MM.1S (cell line): ENCODE results near the gene ZNF219.

ENCODE experiments used
- DNase-seq: peaks from one replicate; pipeline ENCODE4 v3.0.0-alpha.2; 2015
- H2AFZ ChIP-seq: fragments of 300-600 bp; sonication (generic); 2 replicates; pipeline ENCODE4 v1.6.0; 2016; ENCODE audit warnings: antibody characterized with exemption, low read length
- H3F3A ChIP-seq: fragments of 300-600 bp; sonication (generic); 2 replicates; pipeline ENCODE4 v1.6.1; 2016; ENCODE audit warnings: mild to moderate bottlenecking, antibody characterized with exemption, low read length, moderate library complexity, mixed read lengths; ENCODE audit not compliant: insufficient read depth
- H3K27ac ChIP-seq: fragments of 300-600 bp; sonication (generic); 2 replicates; pipeline ENCODE4 v1.5.1; 2016; ENCODE audit warnings: mild to moderate bottlenecking, low read length
- H3K27me3 ChIP-seq: fragments of 300-600 bp; sonication (generic); replicated peaks from 2 replicates; pipeline ENCODE4 v1.6.0; 2016; ENCODE audit warnings: low read length; ENCODE audit not compliant: insufficient read depth
- H3K36me3 ChIP-seq: fragments of 300-600 bp; sonication (generic); replicated peaks from 2 replicates; pipeline ENCODE4 v1.6.1; 2016; ENCODE audit warnings: mild to moderate bottlenecking, low read length, mixed read lengths; ENCODE audit not compliant: insufficient read depth
- H3K4me1 ChIP-seq: fragments of 300-600 bp; sonication (generic); 2 replicates; pipeline ENCODE4 v1.6.1; 2016; ENCODE audit warnings: low read length, mixed read lengths
- H3K4me2 ChIP-seq: fragments of 300-600 bp; sonication (generic); 2 replicates; pipeline ENCODE4 v1.6.0; 2016; ENCODE audit warnings: low read depth, low read length
- H3K4me3 ChIP-seq: fragments of 300-600 bp; sonication (generic); 2 replicates; pipeline ENCODE4 v1.5.1; 2016; ENCODE audit warnings: low read length, mixed read lengths
- H3K79me2 ChIP-seq: fragments of 300-600 bp; sonication (generic); 2 replicates; pipeline ENCODE4 v1.6.1; 2016; ENCODE audit warnings: mixed run types, low read length, mixed read lengths
- H3K9ac ChIP-seq: fragments of 300-600 bp; sonication (generic); 2 replicates; pipeline ENCODE4 v1.6.1; 2016; ENCODE audit warnings: low read length, mixed read lengths
- H3K9me2 ChIP-seq: fragments of 300-600 bp; sonication (generic); replicated peaks from 2 replicates; pipeline ENCODE4 v1.6.1; 2016; ENCODE audit warnings: mild to moderate bottlenecking, low read length, mixed read lengths; ENCODE audit not compliant: insufficient read depth
- H3K9me3 ChIP-seq: fragments of 300-600 bp; sonication (generic); replicated peaks from 2 replicates; pipeline ENCODE4 v1.6.1; 2016; ENCODE audit warnings: mild to moderate bottlenecking, low read length, mixed read lengths; ENCODE audit not compliant: insufficient read depth
- H4K20me1 ChIP-seq: fragments of 300-600 bp; sonication (generic); 2 replicates; pipeline ENCODE4 v1.6.1; 2016; ENCODE audit warnings: mild to moderate bottlenecking, low read length, moderate library complexity, mixed read lengths; ENCODE audit not compliant: insufficient read depth
- EZH2 ChIP-seq: fragments of 300-600 bp; sonication (generic); optimal IDR thresholded peaks from 2 replicates; pipeline ENCODE3; 2017; ENCODE audit warnings: low read depth, mild to moderate bottlenecking, antibody characterized with exemption, low read length, mixed read lengths
- EZH2phosphoT487 ChIP-seq: fragments of 300-600 bp; sonication (generic); IDR thresholded peaks from 2 replicates; pipeline ENCODE4 v1.6.1; 2018; ENCODE audit warnings: antibody characterized with exemption, low read length
- TF ChIP-seq, protein P1 (sequence below): fragments of 300-600 bp; sonication (generic); IDR thresholded peaks from 2 replicates; pipeline ENCODE4 v1.5.1; 2016; ENCODE audit warnings: antibody characterized with exemption, low read length, mixed read lengths

ZNF219 gene

DNA sequence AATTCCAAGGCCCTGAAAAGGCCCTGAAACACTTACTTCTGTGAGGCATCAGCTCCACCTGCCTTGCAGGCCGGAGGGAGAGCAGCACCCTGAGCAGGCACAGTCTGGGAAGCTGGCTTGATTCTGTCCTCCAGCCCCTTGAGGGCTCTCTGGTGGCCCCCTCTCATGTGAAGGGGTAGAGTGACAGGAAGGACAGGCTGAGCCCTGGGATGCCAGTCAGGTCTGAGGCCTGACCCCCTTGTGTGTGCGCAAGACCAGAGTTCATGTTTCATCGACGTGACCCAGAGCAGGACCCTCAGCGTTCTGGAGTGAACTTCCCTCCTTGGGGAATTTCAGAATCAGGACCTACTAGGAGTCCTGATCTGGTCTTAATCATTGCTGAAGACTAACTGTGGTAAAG lies 39.6 kb downstream of the ZNF219 start:
- Histone ChIP-seq H3K9me2 (no peaks in the 10 kb centered on the region), H3F3A (no peaks in the 10 kb centered on the region), H3K79me2 (no peaks in the 10 kb centered on the region), H3K36me3 (no peaks in the 10 kb centered on the region), H3K9me3 (no peaks in the 10 kb centered on the region), H2AFZ (no peak overlapping the region), H3K4me2 (no peak overlapping the region), H3K4me1 (no peaks in the 10 kb centered on the region), H3K4me3 (no peak overlapping the region), H4K20me1 (no peaks in the 10 kb centered on the region), H3K27ac (no peak overlapping the region), H3K9ac (no peak overlapping the region), H3K27me3 (no peaks in the 10 kb centered on the region)
- TF ChIP-seq EZH2 (no peak), EZH2phosphoT487 (no peak)
- TF ChIP-seq, protein P1, sequence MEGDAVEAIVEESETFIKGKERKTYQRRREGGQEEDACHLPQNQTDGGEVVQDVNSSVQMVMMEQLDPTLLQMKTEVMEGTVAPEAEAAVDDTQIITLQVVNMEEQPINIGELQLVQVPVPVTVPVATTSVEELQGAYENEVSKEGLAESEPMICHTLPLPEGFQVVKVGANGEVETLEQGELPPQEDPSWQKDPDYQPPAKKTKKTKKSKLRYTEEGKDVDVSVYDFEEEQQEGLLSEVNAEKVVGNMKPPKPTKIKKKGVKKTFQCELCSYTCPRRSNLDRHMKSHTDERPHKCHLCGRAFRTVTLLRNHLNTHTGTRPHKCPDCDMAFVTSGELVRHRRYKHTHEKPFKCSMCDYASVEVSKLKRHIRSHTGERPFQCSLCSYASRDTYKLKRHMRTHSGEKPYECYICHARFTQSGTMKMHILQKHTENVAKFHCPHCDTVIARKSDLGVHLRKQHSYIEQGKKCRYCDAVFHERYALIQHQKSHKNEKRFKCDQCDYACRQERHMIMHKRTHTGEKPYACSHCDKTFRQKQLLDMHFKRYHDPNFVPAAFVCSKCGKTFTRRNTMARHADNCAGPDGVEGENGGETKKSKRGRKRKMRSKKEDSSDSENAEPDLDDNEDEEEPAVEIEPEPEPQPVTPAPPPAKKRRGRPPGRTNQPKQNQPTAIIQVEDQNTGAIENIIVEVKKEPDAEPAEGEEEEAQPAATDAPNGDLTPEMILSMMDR = no peak
- DNase-seq = no peak

DNA sequence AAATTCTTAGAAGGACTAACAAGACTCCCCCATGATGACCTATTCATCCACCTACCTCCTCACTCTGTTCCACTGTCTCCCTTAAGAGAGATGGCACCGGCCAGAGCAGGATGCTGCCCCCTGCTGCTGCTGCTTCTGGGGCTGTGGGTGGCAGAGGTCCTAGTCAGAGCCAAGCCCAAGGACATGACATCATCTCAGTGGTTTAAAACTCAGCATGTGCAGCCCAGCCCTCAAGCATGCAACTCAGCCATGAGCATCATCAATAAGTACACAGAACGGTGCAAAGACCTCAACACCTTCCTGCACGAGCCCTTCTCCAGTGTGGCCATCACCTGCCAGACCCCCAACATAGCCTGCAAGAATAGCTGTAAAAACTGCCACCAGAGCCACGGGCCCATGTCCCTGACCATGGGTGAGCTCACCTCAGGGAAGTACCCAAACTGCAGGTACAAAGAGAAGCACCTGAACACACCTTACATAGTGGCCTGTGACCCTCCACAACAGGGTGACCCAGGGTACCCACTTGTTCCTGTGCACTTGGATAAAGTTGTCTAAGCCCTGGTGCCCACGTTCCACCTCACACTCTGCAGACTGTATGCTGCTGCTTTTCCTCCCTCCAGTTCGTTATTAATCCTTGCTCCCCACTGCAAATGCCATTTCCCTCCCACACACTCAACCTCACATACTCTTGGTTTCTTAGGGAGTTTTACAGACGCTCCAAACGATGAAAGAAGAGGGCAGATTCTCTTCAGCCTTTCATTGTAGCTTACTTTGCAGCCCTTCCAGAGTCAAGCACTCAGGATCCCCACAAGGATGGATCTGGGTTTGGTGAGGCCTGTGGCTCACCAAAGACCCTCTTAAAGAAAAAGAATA lies 40.4 kb downstream of the ZNF219 start, which contains the start of gene RNASE8:
Gene RNASE8, plus strand, starts transcription at position 20 of the 873 bp plus-strand sequence. Its CDS starts 71 bp downstream, at position 91.
- no peak for DNase-seq
- no peak for TF ChIP-seq EZH2phosphoT487
- no peak for TF ChIP-seq EZH2
- TF ChIP-seq, protein P1 = no peak

DNA sequence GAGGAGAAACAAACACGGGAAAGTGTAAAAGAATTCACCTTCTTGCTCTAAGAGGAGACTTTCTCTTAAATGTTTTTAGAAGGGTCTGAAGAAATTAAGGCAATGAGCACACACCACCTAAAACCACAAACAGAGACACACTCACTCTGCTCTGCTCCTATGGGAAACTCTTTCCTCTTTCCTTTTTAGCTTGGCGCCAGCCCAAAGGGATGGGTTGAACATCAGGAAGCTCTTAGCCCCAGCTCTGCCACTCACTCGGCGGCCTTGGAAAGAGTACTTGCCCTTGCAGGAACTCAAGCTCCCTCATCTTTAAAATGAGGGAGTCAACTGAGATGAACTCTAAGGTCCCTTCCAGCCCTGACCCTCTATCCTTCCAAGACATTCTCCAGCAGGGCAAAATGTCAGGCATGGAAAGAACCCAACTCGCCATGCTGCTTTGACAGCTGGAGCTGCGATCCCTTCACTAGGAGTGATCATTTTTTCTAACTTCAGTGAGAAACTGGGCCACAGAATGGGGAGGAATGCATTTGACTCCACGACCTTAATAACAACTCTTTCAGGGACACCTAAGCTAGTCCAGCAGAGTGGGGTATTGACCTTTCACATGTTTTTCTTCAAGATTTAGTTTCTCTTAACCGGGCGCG lies 41.8 kb downstream of the ZNF219 start:
- TF ChIP-seq EZH2phosphoT487 (no peak), EZH2 (no peak)
- TF ChIP-seq, protein P1 = no peak
- no peaks in the 10 kb centered on the region for H3K79me2 ChIP-seq
- H3K4me2 ChIP-seq = no peak overlapping the region
- no peaks in the 10 kb centered on the region for H3K9me3 ChIP-seq
- no peaks in the 10 kb centered on the region for H3K27me3 ChIP-seq
- no peaks in the 10 kb centered on the region for H3K9me2 ChIP-seq
- no peak overlapping the region for H3K9ac ChIP-seq
- no peaks in the 10 kb centered on the region for H3F3A ChIP-seq
- no peak overlapping the region for H3K27ac ChIP-seq
- no peak for DNase-seq
- H3K4me1 ChIP-seq = no peaks in the 10 kb centered on the region
- H3K36me3 ChIP-seq = no peaks in the 10 kb centered on the region
- H2AFZ ChIP-seq = no peak overlapping the region
- H4K20me1 ChIP-seq = no peaks in the 10 kb centered on the region
- H3K4me3 ChIP-seq = no peak overlapping the region

More for the DNA sequence above, 40.4 kb downstream of the ZNF219 start, which contains the start of gene RNASE8:
- Histone ChIP-seq H4K20me1 (no peaks in the 10 kb centered on the region), H3K79me2 (no peaks in the 10 kb centered on the region), H3K9me3 (no peaks in the 10 kb centered on the region), H3K4me2 (no peak within 1 kb of the TSS), H2AFZ (no peak within 1 kb of the TSS), H3K9ac (no peak within 1 kb of the TSS), H3K36me3 (no peaks in the 10 kb centered on the region), H3K27me3 (no peaks in the 10 kb centered on the region), H3K27ac (no peak within 1 kb of the TSS), H3F3A (no peaks in the 10 kb centered on the region), H3K9me2 (no peaks in the 10 kb centered on the region), H3K4me1 (no peaks in the 10 kb centered on the region), H3K4me3 (no peak within 1 kb of the TSS)
